SK-N-SH (cell line): ENCODE measurements around the gene RCSD1. TPM values are rescaled to one million over a fixed set of nuclear protein-coding genes. Genes with fewer than 3 reads are reported as not detected.

Source experiments
- CTCF ChIA-PET: fragments of 300-600, 350-600 bp; formaldehyde crosslinking; extraction: SDS; loops from one replicate; lab custom pipeline; 2021; lab: Yijun Ruan, JAX
- POLR2A ChIA-PET: fragments of 350-600 bp; sonication (Branson Sonifier 250); formaldehyde crosslinking; extraction: SDS; loops from one replicate; lab custom pipeline; 2020; ENCODE audit warnings: antibody characterized with exemption, inconsistent platforms; lab: Yijun Ruan, JAX
- DNase-seq: peaks from one replicate; pipeline ENCODE4 v3.0.0; 2012
- H2AFZ ChIP-seq: fragments of 200-600 bp; sonication (generic); 2 replicates; pipeline ENCODE4 v1.8.1; 2016; ENCODE audit warnings: antibody characterized with exemption, mild to moderate bottlenecking, low read depth
- H3F3A ChIP-seq: fragments of 200-600 bp; sonication (generic); replicated peaks from 2 replicates; pipeline ENCODE3; 2016; ENCODE audit warnings: antibody characterized with exemption, mild to moderate bottlenecking; ENCODE audit not compliant: insufficient read depth
- H3K27ac ChIP-seq, 2 experiments: fragments of 200-500 bp in 1 of 2; fragments of 200-600 bp in 1 of 2; sonication (Bioruptor generic) in 1 of 2; sonication (generic), shearing (Covaris generic) in 1 of 2; 2 replicates each; pipeline versions ENCODE4 v1.5.1 to v1.6.1; 2014 to 2016; ENCODE audit warnings: low read depth in 2 of 2, inconsistent platforms in 1 of 2, low read length in 1 of 2, mild to moderate bottlenecking in 1 of 2, mixed read lengths in 1 of 2
- H3K27me3 ChIP-seq: fragments of 200-600 bp; sonication (generic), shearing (Covaris generic); 2 replicates; pipeline ENCODE4 v1.6.1; 2016; ENCODE audit warnings: mixed run types; ENCODE audit not compliant: insufficient read depth
- H3K36me3 ChIP-seq, 2 experiments: fragments of 200-500 bp in 1 of 2; fragments of 200-600 bp in 1 of 2; sonication (Bioruptor generic) in 1 of 2; sonication (generic) in 1 of 2; replicated peaks in 1 of 2; 2 replicates each; pipeline versions ENCODE3 to v1.5.1; 2014 to 2016; ENCODE audit warnings: low read length in 1 of 2, mild to moderate bottlenecking in 1 of 2; ENCODE audit not compliant: insufficient read depth in 2 of 2, control insufficient read depth in 1 of 2
- H3K4me1 ChIP-seq, 2 experiments: fragments of 200-500 bp in 1 of 2; fragments of 200-600 bp in 1 of 2; sonication (Bioruptor generic) in 1 of 2; sonication (generic), shearing (Covaris generic) in 1 of 2; 2 replicates each; pipeline versions ENCODE4 v1.5.1 to v1.6.1; 2014 to 2016; ENCODE audit warnings: low read depth in 1 of 2, low read length in 1 of 2, mixed run types in 1 of 2; ENCODE audit not compliant: insufficient read depth in 2 of 2, control insufficient read depth in 1 of 2
- H3K4me2 ChIP-seq: fragments of 200-600 bp; sonication (generic), shearing (Covaris generic); 2 replicates; pipeline ENCODE4 v1.6.1; 2017; ENCODE audit warnings: mixed run types
- H3K4me3 ChIP-seq, 2 experiments: fragments of 200-500 bp in 1 of 2; fragments of 200-600 bp in 1 of 2; sonication (Bioruptor generic) in 1 of 2; sonication (generic), shearing (Covaris generic) in 1 of 2; 2 replicates each; pipeline versions ENCODE4 v1.5.1 to v1.8.1; 2014 to 2016; ENCODE audit warnings: low read depth in 2 of 2, inconsistent platforms in 1 of 2, low read length in 1 of 2, mild to moderate bottlenecking in 1 of 2, mixed read lengths in 1 of 2, moderate library complexity in 1 of 2
- H3K79me2 ChIP-seq: fragments of 200-600 bp; sonication (generic); 2 replicates; pipeline ENCODE4 v1.8.1; 2017; ENCODE audit warnings: mild to moderate bottlenecking; ENCODE audit not compliant: insufficient read depth
- H3K9ac ChIP-seq: fragments of 200-600 bp; sonication (generic); 2 replicates; pipeline ENCODE4 v1.6.1; 2017; ENCODE audit warnings: mixed run types
- H3K9me2 ChIP-seq: fragments of 200-600 bp; sonication (generic); 2 replicates; pipeline ENCODE4 v1.6.1; 2017; ENCODE audit warnings: mixed run types
- H3K9me3 ChIP-seq: fragments of 200-600 bp; sonication (generic); 2 replicates; pipeline ENCODE4 v1.6.1; 2017; ENCODE audit warnings: mixed run types, mild to moderate bottlenecking, moderate library complexity
- H4K20me1 ChIP-seq: fragments of 200-600 bp; sonication (generic); 2 replicates; pipeline ENCODE4 v1.6.1; 2017; ENCODE audit warnings: mild to moderate bottlenecking, mixed run types; ENCODE audit not compliant: insufficient read depth
- EZH2phosphoT487 ChIP-seq: fragments of 200-600 bp; sonication (generic); IDR thresholded peaks from 2 replicates; pipeline ENCODE4 v1.6.1; 2017; ENCODE audit warnings: low read depth, mixed run types, mild to moderate bottlenecking, antibody characterized with exemption, moderate library complexity, borderline replicate concordance
- FOXJ3 ChIP-seq: sonication (generic); formaldehyde crosslinking; IDR thresholded peaks from 2 replicates; pipeline ENCODE4 v1.5.1; 2020; ENCODE audit warnings: mild to moderate bottlenecking, missing genetic modification reagents
- FOXM1 ChIP-seq: IDR thresholded peaks from 2 replicates; pipeline ENCODE4 v1.4.0; 2012; ENCODE audit warnings: low read depth, mild to moderate bottlenecking
- GABPA ChIP-seq: IDR thresholded peaks from 2 replicates; pipeline ENCODE4 v1.4.0; 2012; ENCODE audit warnings: low read depth, mild to moderate bottlenecking
- GATA2 ChIP-seq: sonication (generic); formaldehyde crosslinking; IDR thresholded peaks from 2 replicates; pipeline ENCODE4 v1.5.0; 2020; ENCODE audit warnings: mild to moderate bottlenecking, missing genetic modification reagents
- MXI1 ChIP-seq: IDR thresholded peaks from 2 replicates; pipeline ENCODE4 v1.6.1; 2012; ENCODE audit warnings: mild to moderate bottlenecking, low read depth, low read length, improper control_type of control experiment
- NFIC ChIP-seq: IDR thresholded peaks from 2 replicates; pipeline ENCODE4 v1.4.0; 2012; ENCODE audit warnings: borderline replicate concordance
- PBX3 ChIP-seq: IDR thresholded peaks from 2 replicates; pipeline ENCODE4; 2012
- REST ChIP-seq: IDR thresholded peaks from 2 replicates; pipeline ENCODE4 v1.6.1; 2012; ENCODE audit warnings: mild to moderate bottlenecking, low read depth, low read length, moderate library complexity
- SMC3 ChIP-seq: IDR thresholded peaks from 2 replicates; pipeline ENCODE4 v1.6.1; 2012; ENCODE audit warnings: low read depth, low read length, improper control_type of control experiment
- USF1 ChIP-seq: IDR thresholded peaks from 2 replicates; pipeline ENCODE4 v1.4.0; 2012; ENCODE audit warnings: low read depth, borderline replicate concordance
- USF2 ChIP-seq: fragments of 150-350 bp; IDR thresholded peaks from 2 replicates; pipeline ENCODE4 v1.6.1; 2017; ENCODE audit warnings: antibody characterized with exemption, low read length, low read depth, borderline replicate concordance
- YY1 ChIP-seq: IDR thresholded peaks from 2 replicates; pipeline ENCODE4 v1.4.0; 2012; ENCODE audit warnings: low read depth, mild to moderate bottlenecking
- WGBS: methylation state at CpG from one replicate; pipeline ENCODE4 v1.1.6; 2017; ENCODE audit warnings: low lambda C conversion rate; 5-methylcytosine and 5-hydroxymethylcytosine counted together
- polyA plus RNA-seq, 3 experiments: library from polyadenylated mRNA; depleted of rRNA; stranded (reverse); fragments of >200 nt; gene quantifications; 2 replicates each; pipeline ENCODE4 v1.2.3, GENCODE V29; 2012

Gene RCSD1
- polyA plus RNA-seq, 1 of the 3 experiments (the other 2 are of a cell fraction), result 0.02 TPM

- 65% methylated on average over 3 of the region's 3 CpGs for WGBS
- CTCF ChIA-PET, result no interaction called here
These were observed 6.1 kb upstream of the RCSD1 start for GRCh38 chr1:167623951-167624350.

GRCh38 chr1:167625040-167625823, 4.8 kb upstream of the RCSD1 start:
- 85% methylated on average over 2 of the region's 2 CpGs for WGBS
- Histone ChIP-seq H2AFZ (no peak overlapping the region), H3K9ac (no peak overlapping the region), H3F3A (no peaks in the 10 kb centered on the region), H3K4me3 (no peak overlapping the region), H3K9me2 (no peaks in the 10 kb centered on the region), H3K36me3 (no peaks in the 10 kb centered on the region), H3K79me2 (no peaks in the 10 kb centered on the region), H3K9me3 (no peaks in the 10 kb centered on the region), H4K20me1 (no peaks in the 10 kb centered on the region), H3K27me3 (no peaks in the 10 kb centered on the region), H3K4me1 (peaks cover 0 to under 1% of the 10 kb centered on the region in 2 experiments; a peak in 1 of 4 replicates), H3K4me2 (no peak overlapping the region), H3K27ac (no peak overlapping the region)
- no peak for DNase-seq
- POLR2A ChIA-PET, result no interaction called here
- CTCF ChIA-PET, result no interaction called here
- TF ChIP-seq FOXM1, result no peak
- no peak for TF ChIP-seq USF2
- TF ChIP-seq EZH2phosphoT487, result no peak
- TF ChIP-seq SMC3, result no peak
- no peak for TF ChIP-seq YY1
- no peak for TF ChIP-seq PBX3
- no peak for TF ChIP-seq REST

More at GRCh38 chr1:167623951-167624350, 6.1 kb upstream of the RCSD1 start:
- H3K36me3 ChIP-seq, result no peaks in the 10 kb centered on the region
- no peak for DNase-seq
- no peak overlapping the region for H3K9ac ChIP-seq
- H2AFZ ChIP-seq, result no peak overlapping the region
- no peaks in the 10 kb centered on the region for H3K27me3 ChIP-seq
- H3K27ac ChIP-seq, result no peak overlapping the region
- POLR2A ChIA-PET, result no interaction called here
- H3F3A ChIP-seq, result no peaks in the 10 kb centered on the region
- H3K4me3 ChIP-seq, result no peak overlapping the region
- no peaks in the 10 kb centered on the region for H4K20me1 ChIP-seq
- TF ChIP-seq MXI1 (no peak), EZH2phosphoT487 (no peak), USF2 (no peak), GABPA (no peak), PBX3 (no peak), USF1 (no peak), GATA2 (CRISPR knock-in tag) (no peak), FOXJ3 (no peak), NFIC (no peak)
- no peaks in the 10 kb centered on the region for H3K9me3 ChIP-seq
- H3K79me2 ChIP-seq, result no peaks in the 10 kb centered on the region
- H3K9me2 ChIP-seq, result no peaks in the 10 kb centered on the region
- H3K4me2 ChIP-seq, result no peak overlapping the region
- no peaks in the 10 kb centered on the region for H3K4me1 ChIP-seq
